Left ventricle myocardium inferior (tissue), 1 donor: ENCODE results near the gene CTAG1A. TPM values are rescaled to one million over a fixed set of nuclear protein-coding genes. Genes with fewer than 3 reads are reported as not detected.
A peak's percentile ranks its signal among the peaks of the same experiment; 100 is the strongest.
"Not testable (repeated sequence)": the region's sequence is repeated elsewhere in the genome, so short reads cannot be mapped to it uniquely, and the experiment has no call there.

Experiments used
- DNase-seq: peaks from one replicate; pipeline ENCODE4 v3.0.0-alpha.2; 2020
- H3K27ac ChIP-seq: fragments of 200-600 bp; replicated peaks from 2 replicates; pipeline ENCODE4 v1.8.0; 2021
- H3K27me3 ChIP-seq: fragments of 200-600 bp; 2 replicates; pipeline ENCODE4 v1.8.0; 2021; ENCODE audit warnings: low read depth
- H3K36me3 ChIP-seq: fragments of 200-600 bp; 2 replicates; pipeline ENCODE4 v1.8.0; 2021
- H3K4me1 ChIP-seq: fragments of 200-600 bp; 2 replicates; pipeline ENCODE4 v1.8.0; 2021
- H3K4me3 ChIP-seq: fragments of 200-600 bp; 2 replicates; pipeline ENCODE4 v1.8.0; 2021; ENCODE audit warnings: mild to moderate bottlenecking, moderate library complexity
- H3K9me3 ChIP-seq: fragments of 200-600 bp; replicated peaks from 2 replicates; pipeline ENCODE4 v1.8.0; 2021
- CTCF ChIP-seq: fragments of 200-600 bp; IDR thresholded peaks from 2 replicates; pipeline ENCODE4 v1.8.0; 2021; ENCODE audit warnings: antibody characterized with exemption, mild to moderate bottlenecking, borderline replicate concordance
- intact Hi-C: fragments of 100-400 bp; cut with micrococcal nuclease; formaldehyde crosslinking; loops from one replicate; pipeline ENCODE4 v1.11.0; 2022
- total RNA-seq: library from RNA; stranded (reverse); fragmentation: NEBNext Ultra II Directional; extraction: Animal tissue kit (Norgen Biotek cat#: 25700); gene quantifications from one replicate; pipeline ENCODE4 v1.2.1, GENCODE V29; 2021
- donor health status: DM: no; HTN: yes; CAD: no; lungs with severe emphysema.

The CTAG1A gene
- total RNA-seq, 1 donor from 2014 or later = not detected

- TF ChIP-seq CTCF = no peak
- H3K36me3 ChIP-seq = no peaks in the 10 kb centered on the region
- H3K27ac ChIP-seq = peak within 1 kb of the TSS; percentile 95
- peaks cover 30% of the 10 kb centered on the region for H3K4me1 ChIP-seq
- DNase-seq = peak; percentile 88
- H3K27me3 ChIP-seq = no peaks in the 10 kb centered on the region
- H3K9me3 ChIP-seq = no peaks in the 10 kb centered on the region
- intact Hi-C loops = no loop called here
- peak within 1 kb of the TSS; percentile 78 for H3K4me3 ChIP-seq
These were observed 37.5 kb upstream of the CTAG1A start, which contains the start of gene IKBKG for GRCh38 chrX:154547245-154548027. Gene IKBKG, plus strand, starts transcription at chrX:154547620. Its CDS starts 4,383 bp downstream, at chrX:154552003.

- DNase-seq = no peak
- peak overlapping the region; percentile 95 for H3K27ac ChIP-seq
- H3K36me3 ChIP-seq = no peaks in the 10 kb centered on the region
- no peaks in the 10 kb centered on the region for H3K9me3 ChIP-seq
- TF ChIP-seq CTCF = no peak
- H3K4me3 ChIP-seq = peak overlapping the region; percentile 78
- intact Hi-C loops = no loop called here
- no peaks in the 10 kb centered on the region for H3K27me3 ChIP-seq
- H3K4me1 ChIP-seq = peaks cover 27% of the 10 kb centered on the region
These were observed 37.0 kb upstream of the CTAG1A start for GRCh38 chrX:154548028-154548316.

GRCh38 chrX:154549766-154550165 lies 35.2 kb upstream of the CTAG1A start:
- H3K4me1 ChIP-seq = peaks cover 27% of the 10 kb centered on the region
- no peak overlapping the region for H3K4me3 ChIP-seq
- no peak overlapping the region for H3K27ac ChIP-seq
- no peaks in the 10 kb centered on the region for H3K36me3 ChIP-seq
- DNase-seq = no peak
- intact Hi-C loops = no loop called here
- H3K27me3 ChIP-seq = no peaks in the 10 kb centered on the region
- H3K9me3 ChIP-seq = no peaks in the 10 kb centered on the region
- no peak for TF ChIP-seq CTCF

- H3K9me3 ChIP-seq, H3K4me3 ChIP-seq, H3K36me3 ChIP-seq, DNase-seq, H3K27me3 ChIP-seq, intact Hi-C loops, H3K27ac ChIP-seq: not testable (repeated sequence)
- peaks cover 18% of the 10 kb centered on the region for H3K4me1 ChIP-seq
These were observed 32.7 kb upstream of the CTAG1A start for GRCh38 chrX:154552112-154552806.

GRCh38 chrX:154558060-154558690 lies 26.8 kb upstream of the CTAG1A start:
- H3K4me3 ChIP-seq, DNase-seq, intact Hi-C loops: not testable (repeated sequence)

GRCh38 chrX:154558896-154559295 lies 26.0 kb upstream of the CTAG1A start:
- intact Hi-C loops, H3K27me3 ChIP-seq, H3K27ac ChIP-seq, H3K36me3 ChIP-seq, DNase-seq, H3K9me3 ChIP-seq, H3K4me1 ChIP-seq, H3K4me3 ChIP-seq: not testable (repeated sequence)

More at GRCh38 chrX:154558060-154558690, 26.8 kb upstream of the CTAG1A start:
- not testable (repeated sequence) for H3K9me3 ChIP-seq, H3K27me3 ChIP-seq, H3K27ac ChIP-seq, H3K4me1 ChIP-seq, H3K36me3 ChIP-seq

GRCh38 chrX:154560326-154560725 lies 24.6 kb upstream of the CTAG1A start:
- H3K36me3 ChIP-seq, H3K4me1 ChIP-seq, H3K27me3 ChIP-seq, H3K9me3 ChIP-seq, DNase-seq, intact Hi-C loops, H3K4me3 ChIP-seq, H3K27ac ChIP-seq: not testable (repeated sequence)

GRCh38 chrX:154562295-154562694 lies 22.6 kb upstream of the CTAG1A start:
- intact Hi-C loops, H3K27me3 ChIP-seq, H3K4me3 ChIP-seq, H3K27ac ChIP-seq, H3K4me1 ChIP-seq, DNase-seq, H3K36me3 ChIP-seq, H3K9me3 ChIP-seq: not testable (repeated sequence)

GRCh38 chrX:154570361-154570760 lies 14.6 kb upstream of the CTAG1A start:
- H3K36me3 ChIP-seq, H3K27ac ChIP-seq, H3K4me1 ChIP-seq, DNase-seq, H3K27me3 ChIP-seq, H3K9me3 ChIP-seq, H3K4me3 ChIP-seq, intact Hi-C loops: not testable (repeated sequence)

GRCh38 chrX:154573061-154573460 lies 11.9 kb upstream of the CTAG1A start:
- DNase-seq, H3K27me3 ChIP-seq, H3K36me3 ChIP-seq, H3K4me3 ChIP-seq, H3K9me3 ChIP-seq, H3K27ac ChIP-seq, intact Hi-C loops, H3K4me1 ChIP-seq: not testable (repeated sequence)
